Activated CD4-positive, CD25-positive, alpha-beta regulatory T cell treated with anti-CD3 and anti-CD28 coated beads, Interleukin-2, amount 50 U/mL, for 16 hours (primary cell): Measurements from ENCODE around the gene FCHO2.
"Not testable (repeated sequence)": the region's sequence is repeated elsewhere in the genome, so short reads cannot be mapped to it uniquely, and the experiment has no call there.

Source experiments
- DNase-seq: peaks from one replicate; pipeline ENCODE4 v3.0.0-alpha.2; 2020; ENCODE audit warnings: low read depth, low spot score

FCHO2 gene, protein sequence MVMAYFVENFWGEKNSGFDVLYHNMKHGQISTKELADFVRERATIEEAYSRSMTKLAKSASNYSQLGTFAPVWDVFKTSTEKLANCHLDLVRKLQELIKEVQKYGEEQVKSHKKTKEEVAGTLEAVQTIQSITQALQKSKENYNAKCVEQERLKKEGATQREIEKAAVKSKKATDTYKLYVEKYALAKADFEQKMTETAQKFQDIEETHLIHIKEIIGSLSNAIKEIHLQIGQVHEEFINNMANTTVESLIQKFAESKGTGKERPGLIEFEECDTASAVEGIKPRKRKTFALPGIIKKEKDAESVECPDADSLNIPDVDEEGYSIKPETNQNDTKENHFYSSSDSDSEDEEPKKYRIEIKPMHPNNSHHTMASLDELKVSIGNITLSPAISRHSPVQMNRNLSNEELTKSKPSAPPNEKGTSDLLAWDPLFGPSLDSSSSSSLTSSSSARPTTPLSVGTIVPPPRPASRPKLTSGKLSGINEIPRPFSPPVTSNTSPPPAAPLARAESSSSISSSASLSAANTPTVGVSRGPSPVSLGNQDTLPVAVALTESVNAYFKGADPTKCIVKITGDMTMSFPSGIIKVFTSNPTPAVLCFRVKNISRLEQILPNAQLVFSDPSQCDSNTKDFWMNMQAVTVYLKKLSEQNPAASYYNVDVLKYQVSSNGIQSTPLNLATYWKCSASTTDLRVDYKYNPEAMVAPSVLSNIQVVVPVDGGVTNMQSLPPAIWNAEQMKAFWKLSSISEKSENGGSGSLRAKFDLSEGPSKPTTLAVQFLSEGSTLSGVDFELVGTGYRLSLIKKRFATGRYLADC

DNA sequence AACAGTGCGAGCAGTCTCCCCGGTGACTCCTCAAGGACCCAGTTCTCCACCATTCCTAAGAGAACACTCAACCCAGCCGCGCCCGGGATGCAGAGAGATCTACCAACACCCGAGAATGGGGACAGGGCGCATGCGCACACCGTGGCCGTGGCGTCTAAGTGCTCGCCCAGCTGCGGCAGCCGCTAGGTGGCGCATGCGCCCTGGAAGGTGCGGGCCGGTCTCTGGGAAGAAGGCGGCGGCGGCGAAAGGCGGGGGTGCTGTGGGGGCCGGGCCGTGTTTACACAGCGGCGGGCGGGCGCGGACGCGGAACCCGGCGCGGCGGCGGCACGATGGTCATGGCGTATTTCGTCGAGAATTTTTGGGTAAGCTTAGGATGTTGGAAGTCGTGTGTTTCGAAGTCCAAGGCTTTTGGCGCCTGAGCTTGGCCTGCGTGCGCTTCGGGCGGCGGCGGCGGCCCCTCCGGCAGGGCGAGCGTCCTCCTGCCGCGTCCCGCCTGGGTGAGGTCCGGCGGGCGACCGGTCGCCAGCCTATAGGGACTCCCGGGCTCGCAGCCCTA is at the start of gene FCHO2:
Gene FCHO2 (plus strand): TSS at position 274 of the 556 bp plus-strand sequence. CDS start 56 bp downstream, at position 330.
- DNase-seq: peak; percentile 88

DNA sequence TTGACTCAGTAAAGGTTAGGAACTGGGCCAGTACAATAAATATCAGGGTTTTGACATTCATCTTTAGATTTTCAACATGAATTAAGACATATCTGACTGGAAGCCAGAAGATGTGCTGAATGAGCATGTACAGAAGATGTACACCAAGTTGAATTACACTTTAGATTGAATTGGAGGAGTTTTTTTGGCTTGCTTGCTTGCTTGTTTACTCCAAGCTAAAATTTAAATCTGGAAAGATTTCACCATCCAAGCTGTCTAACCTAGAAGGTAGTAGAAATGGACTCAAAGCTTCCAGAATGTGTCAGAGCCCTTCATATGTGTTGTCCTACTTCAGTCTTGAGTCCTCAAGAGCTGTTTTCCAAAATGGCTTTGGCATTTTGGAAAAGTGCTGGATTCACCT is 49.0 kb upstream of the FCHO2 start:
- no peak for DNase-seq

DNA sequence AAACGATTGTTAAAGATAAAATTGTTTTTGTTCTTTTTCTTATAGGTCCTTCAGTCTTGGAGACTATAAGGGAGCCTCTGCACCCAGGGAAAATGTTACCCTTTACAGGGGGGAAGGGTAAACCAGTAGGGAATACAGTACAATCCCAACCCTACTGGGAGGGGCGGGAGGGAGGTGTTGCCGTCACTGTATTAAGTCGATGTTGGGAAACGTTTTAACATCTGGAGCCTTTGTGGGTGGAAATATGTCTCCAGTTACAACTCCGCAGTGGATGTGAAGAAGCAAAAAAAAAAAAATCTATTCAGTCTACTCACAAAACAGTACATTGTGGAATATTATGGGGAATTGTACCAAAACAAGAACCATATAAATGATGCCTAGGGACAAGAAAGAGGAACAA is 47.2 kb upstream of the FCHO2 start:
- DNase-seq: no peak

DNA sequence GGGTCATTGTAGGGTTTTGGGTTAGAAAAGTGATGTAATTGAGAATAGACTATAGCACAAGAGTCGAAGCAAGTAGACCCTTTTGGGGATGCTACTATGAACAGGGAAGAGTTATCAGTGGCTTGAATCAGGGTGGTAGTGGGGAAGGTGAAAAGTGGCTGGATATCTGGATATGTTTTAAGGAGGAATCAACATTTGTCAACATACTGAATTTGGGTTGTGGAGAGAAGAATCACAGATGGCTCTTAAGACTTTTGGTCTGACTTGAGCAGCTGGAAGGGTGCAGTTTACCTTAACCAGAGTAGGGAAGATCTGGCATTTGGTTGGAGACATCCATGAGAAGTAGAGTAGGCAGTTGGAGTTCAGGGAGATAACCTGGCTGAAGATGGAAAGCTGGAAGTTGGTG is 38.5 kb upstream of the FCHO2 start:
- DNase-seq: no peak

DNA sequence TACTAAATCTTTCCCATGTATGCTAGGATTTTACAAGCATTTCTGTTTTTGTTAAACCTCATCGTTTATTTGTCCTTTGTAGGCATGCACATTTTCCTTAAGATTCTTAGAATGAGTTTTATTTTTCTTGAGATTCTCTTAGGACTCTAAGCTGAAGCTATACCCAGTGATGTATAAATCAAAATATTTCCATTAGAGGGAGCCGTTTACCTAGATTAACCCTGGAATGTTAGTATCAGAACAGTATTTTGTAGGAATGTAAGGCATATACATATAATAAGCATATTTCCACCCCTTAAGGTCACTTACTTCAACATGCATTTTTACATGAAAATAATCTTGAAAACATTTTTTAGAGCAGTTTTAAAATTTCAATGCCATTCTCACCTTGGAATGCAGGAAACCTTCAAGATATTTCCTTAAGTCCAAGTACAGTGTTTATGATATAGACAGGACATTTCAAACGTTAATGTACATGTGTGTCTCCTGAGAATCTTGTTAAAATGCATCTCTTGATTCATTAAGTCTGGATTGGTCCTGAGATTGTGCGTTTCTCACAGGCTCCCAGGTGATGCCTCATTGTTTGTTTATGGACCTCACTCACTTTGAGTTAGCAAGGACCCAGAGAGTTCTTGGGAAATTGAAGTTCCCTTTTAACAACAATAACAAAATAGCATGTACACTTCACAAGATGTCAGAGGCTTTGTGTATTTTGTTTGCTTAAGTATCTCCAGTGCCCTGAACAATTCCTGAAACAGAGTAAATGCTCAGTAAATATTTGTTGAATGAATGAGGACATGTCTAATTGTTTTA is 34.9 kb upstream of the FCHO2 start:
- no peak for DNase-seq

DNA sequence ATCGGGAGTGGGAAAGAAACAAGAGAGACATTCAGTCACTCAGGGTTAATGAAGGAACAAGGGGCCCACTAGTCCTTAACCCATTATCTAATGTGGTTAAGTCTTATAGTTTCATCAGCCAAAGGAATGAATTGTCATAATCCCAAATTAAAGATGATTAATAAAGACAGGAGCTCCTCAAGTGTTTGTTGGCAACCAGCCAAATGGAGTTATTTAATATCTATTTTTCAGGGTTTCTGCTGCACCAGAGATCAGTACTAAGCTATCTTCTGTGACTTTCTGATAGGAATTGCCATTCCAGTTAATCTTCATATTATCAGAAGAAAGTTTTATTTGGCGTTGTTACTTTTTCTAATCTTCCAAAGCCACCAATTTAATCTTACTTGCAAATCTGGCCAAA is 34.0 kb upstream of the FCHO2 start:
- no peak for DNase-seq

DNA sequence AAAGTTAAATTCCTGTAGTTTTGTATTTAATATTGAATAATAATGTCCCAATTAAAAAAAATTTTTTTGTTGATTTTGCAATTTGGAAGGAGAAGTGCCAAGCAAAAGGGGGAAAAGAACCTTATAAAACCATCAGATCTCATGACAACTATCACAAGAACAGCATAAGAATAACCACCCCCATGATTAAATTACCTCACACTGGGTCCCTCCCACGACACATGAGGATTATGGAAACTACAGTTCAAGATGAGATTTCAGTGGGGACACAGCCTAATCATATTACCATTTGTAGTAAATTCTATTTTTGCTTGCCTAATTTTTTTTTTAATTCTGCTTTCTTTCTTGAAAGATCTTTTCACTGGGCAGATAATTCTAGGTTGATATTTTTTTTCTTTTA is 33.4 kb upstream of the FCHO2 start:
- no peak for DNase-seq

DNA sequence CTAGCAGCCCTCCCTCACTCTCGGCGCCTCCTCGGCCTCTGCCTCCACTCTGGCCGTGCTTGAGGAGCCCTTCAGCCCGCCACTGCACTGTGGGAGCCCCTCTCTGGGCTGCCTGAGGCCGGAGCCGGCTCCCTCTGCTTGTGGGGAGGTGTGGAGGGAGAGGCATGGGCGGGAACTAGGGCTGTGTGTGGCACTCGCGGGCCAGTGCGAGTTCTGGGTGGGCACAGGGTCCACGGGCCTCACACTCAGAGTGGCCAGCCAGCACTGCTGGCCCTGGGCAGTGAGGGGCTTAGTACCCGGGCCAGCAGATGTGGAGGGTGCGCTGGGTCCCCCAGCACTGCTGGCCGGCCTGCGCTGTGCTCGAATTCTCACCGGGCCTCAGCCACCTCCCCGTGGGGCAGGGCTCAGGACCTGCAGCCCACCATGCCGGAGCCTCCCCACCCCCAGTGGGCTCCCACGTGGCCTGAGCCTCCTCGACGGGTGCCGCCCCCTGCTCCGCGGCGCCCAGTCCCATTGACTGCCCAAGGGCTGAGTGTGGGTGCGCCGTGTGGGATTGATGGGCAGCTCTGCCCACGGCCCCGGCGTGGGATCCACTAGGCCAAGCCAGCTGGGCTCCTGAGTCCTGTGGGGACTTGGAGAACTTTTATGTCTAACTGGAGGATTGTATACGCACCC is 30.4 kb upstream of the FCHO2 start:
- DNase-seq: no peak

DNA sequence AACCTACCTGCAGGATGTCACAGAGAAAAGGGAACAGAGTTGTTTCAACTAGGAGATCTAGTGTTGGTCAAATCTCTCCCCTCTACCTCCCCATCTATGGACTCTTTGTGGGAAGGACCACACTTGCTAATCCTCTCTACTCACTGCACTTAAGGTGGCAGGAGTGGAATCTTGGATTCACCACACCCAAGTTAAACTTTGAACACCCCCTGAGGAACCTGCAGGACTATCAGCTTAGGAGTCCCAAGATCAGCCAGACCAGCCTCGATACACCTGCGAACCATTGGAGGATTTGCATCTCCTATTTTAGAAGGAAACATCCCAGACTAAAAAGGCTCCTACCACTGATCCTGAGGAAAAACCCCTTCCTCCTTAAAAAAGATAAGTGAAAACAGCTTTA is 23.2 kb upstream of the FCHO2 start:
- DNase-seq: not testable (repeated sequence)

DNA sequence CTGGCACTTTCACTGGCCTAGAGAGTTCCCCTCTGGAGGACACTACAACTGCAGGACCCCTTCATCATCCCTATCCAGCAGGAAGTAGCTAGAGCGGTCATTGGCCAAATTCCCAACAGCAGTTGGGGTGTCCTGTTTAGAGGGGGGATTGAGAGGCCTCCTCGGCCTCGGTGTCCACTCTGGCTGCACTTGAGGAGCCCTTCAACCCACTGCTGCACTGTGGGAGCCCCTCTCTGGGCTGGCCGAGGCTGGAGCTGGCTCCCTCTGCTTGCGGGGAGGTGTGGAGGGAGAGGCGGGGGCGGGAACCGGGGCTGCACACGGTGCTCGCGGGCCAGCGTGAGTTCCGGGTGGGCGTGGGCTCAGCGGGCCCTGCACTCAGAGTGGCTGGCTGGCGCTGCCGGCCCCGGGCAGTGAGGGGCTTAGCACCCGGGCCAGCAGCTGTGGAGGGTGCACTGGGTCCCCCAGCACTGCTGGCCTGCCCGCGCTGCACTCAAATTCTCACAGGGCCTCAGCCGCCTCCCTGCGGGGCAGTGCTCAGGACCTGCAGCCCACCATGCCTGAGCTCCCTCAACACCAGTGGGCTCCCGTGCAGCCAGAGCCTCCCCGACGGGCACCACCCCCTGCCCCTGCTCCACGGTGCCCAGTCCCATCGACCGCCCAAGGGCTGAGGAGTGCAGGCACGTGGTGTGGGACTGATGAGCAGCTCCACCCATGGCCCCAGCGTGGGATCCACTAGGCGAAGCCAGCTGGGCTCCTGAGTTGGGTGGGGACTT is 20.7 kb upstream of the FCHO2 start:
- not testable (repeated sequence) for DNase-seq

DNA sequence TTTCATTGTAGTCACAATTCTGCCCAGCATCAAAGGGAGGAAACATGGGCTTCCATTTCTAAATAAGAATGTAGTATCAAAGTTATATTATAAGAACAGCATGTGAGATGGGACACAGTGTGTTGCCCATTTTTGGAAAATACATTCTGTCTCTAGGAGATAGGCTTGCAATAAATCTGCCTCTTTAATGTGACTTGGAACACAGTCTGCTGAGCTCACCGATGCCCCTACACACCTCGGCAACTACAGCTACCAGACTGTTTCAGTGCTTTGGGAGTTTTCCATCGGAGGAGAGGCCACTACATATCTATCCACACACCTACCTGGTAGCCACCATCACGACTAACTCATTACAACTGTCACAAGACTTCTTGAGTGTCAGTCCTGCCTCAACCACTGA is 18.9 kb upstream of the FCHO2 start:
- no peak for DNase-seq

DNA sequence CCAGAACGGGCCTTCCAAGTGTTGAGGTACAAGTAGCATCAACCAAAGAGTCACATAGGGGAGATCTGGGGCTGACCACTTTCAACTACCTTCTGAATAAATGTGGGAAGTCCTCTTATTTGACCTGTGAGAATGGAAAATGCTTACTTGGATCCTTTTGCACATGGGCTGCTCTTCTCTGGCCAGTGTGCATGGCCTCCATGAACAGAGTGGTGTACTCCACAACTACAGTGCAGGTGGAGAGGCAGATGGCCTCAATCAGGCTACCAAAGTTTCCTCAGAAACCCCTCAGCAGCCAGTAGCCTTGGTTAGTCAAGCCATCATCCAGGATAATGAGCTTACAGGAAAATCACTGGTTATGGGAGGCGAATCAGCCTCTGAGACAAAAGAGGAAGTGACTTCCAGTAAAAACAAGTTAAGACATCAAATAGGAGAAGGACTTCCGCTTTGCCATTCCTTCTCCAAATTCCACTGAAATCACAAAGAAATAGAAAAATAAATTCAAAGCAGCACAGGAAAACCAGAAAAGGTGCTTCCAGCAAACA is 18.3 kb upstream of the FCHO2 start:
- DNase-seq: no peak

DNA sequence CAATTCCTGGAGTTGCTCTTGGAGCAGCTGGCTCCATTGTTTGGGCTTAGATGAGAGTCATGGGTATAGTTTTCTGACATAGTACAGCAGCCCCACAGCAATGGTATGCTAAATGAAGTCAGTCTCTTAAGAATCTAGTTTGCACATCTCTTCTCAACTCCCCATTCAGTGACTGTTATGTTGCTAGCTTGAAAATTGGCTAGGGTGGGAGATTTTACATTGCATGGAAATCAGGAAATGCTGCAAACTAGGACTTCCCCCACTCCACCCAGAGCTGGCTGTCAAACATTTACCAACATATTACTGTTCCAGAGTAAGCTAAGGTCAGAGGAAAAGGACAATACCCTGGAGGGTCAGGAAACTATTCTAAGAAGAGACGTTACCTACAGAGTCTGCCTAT is 17.6 kb upstream of the FCHO2 start:
- DNase-seq: no peak

DNA sequence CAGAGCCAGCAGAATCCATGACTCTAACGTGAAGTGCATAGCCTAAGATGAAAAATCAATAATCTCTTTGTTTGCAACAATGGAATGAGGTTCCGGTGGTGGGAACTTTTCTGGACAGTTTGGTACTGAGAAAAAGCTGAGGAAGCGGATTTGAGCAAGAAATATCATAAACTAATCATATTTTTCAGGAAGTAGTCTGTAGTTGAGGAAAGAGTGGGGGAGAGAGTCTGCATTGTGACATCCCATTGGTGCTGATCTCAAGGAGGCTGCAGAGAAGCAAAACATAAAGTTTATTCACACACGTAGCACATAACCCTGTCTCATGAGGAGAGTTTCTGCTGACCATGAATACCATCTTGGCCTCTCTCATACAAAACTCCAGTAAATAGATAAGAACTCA is 15.8 kb upstream of the FCHO2 start:
- no peak for DNase-seq

DNA sequence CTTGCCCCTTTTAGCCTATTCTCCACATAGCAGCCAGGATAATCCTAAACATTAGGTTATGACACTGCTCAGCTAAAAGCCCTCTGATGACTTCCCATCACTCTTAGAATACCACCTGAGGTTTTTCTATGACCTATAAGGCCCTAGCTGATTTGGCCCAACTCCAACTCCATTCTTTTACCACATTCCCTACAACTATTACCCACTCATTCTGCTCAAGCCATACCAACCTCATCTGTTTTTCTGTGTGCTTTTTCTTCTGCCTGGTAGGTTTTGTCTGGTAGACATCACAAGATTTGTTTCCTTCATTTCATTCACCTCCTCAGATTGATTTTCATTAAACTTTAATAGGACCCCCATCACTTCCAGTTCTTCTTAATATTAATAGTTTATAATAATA is 12.5 kb upstream of the FCHO2 start:
- no peak for DNase-seq

DNA sequence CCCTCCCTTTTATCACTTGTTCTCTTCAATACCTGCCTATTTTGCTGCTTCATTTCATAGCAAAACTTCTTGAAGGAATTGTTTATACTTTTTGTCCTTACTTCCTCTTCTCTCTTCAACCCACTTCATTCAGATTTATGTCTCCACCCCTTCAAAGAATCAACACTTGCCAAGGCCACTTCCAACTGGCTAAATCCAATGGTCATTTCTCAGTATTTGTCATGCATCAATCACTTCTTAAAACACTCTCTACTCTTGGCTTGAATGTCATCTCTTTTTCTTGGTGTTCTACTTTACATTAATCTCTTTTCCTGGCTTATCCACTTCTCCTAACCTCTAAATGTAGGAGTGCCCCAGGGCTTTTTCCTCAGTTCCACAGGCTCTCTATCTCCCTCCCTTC is 8.3 kb upstream of the FCHO2 start:
- no peak for DNase-seq

DNA sequence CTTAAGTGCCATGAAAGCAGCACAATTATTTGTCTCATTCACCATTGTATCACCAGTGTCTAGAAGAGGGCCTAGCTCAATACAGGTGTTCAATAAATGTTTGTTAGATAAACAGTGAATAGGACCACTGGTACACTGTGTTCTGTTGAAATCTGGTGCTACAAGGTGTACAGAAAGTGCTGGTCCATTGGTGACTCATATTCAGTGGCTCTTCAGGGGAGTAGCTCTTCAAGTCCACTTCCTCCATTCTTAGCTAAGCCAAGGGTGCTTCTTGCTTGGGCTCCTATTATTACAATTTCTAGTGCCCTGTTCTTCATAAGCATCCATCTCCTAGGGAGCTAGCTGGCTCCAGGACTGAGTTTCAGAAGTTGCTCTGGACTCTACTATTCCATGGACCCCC is 6.4 kb upstream of the FCHO2 start:
- DNase-seq: no peak

DNA sequence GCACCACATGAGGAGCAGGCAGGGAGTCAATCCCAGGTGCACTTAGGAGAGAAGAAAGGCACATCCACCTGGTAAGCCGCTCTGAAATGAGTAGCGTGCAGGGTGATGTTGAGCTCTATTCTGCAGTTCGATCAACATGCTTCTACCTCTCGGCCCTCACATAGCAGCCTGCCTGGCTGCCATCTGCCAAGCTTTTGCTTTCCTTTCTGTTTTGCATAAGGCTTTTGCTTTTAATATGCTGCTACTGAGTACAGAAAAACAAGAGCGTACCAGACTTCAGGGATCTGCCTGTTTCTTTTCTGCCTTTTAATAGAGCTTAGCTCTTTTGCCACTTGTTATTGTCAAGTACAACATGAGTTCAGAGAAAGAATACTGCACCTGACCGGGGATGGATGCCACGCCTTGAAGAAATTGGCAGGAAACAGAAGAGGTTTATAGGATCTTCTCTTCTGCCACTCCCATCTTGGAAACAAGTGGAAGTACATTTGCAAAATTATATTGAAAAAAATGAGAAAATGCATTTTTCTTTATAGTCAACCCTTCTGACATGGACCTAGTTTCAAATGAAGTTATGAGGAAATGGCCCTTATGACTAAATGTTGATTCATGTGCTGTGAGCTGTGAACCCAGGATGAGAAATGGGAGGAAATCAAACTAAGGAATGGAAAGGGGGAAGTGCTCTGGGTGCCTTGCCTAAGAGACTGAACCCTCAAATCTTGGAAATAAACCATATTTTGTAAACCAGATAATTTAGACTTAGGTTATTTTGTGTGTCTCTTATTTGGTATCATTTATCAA is 4.0 kb upstream of the FCHO2 start:
- no peak for DNase-seq

DNA sequence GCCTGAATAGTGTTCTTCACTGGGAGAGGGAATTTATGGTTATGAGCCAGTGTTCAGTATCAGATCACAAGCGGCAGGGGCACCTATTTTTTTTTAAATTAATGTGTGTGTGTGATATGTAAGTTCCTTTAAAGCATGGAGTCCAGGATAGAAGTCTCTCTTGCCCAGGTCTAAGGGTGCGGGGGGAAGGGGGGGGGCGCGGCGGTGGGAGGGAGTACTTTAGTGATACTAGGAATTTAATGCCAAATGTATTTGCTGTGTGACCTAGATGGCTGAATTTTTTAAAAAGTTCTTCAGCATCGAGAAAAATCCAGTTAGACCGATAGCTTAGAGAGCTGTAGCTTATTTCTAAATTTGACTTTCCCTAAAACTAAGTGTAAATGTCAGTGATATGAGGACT is 1.5 kb upstream of the FCHO2 start:
- no peak for DNase-seq
